Fibroblast of lung (primary cell): Measurements from ENCODE around the gene MAOA. TPM values are rescaled to one million over a fixed set of nuclear protein-coding genes. Genes with fewer than 3 reads are reported as not detected.
"Not testable (repeated sequence)": the region's sequence is repeated elsewhere in the genome, so short reads cannot be mapped to it uniquely, and the experiment has no call there.

ENCODE experiments used
- DNase-seq, 2 donors: peaks; one replicate each; pipeline versions ENCODE4 v3.0.0 to v3.0.0-alpha.2; 2010; ENCODE audit warnings: low read depth in 2 of 2
- H2AFZ ChIP-seq: 2 replicates; pipeline ENCODE4 v1.5.1; 2012; ENCODE audit warnings: low read length, control low read depth, inconsistent platforms
- H3K27ac ChIP-seq: 2 replicates; pipeline ENCODE4 v1.5.1; 2011; ENCODE audit warnings: low read length, control low read depth; ENCODE audit not compliant: insufficient read depth
- H3K27me3 ChIP-seq: 2 replicates; pipeline ENCODE4 v1.5.1; 2011; ENCODE audit warnings: mild to moderate bottlenecking, low read length; ENCODE audit not compliant: control insufficient read depth, insufficient read depth
- H3K36me3 ChIP-seq: 2 replicates; pipeline ENCODE4 v1.5.1; 2011; ENCODE audit warnings: low read length; ENCODE audit not compliant: control insufficient read depth, insufficient read depth
- H3K4me1 ChIP-seq: 2 replicates; pipeline ENCODE4 v1.5.1; 2011; ENCODE audit warnings: low read length; ENCODE audit not compliant: control insufficient read depth, insufficient read depth; ENCODE audit errors: extremely low read depth
- H3K4me2 ChIP-seq: 2 replicates; pipeline ENCODE4 v1.5.1; 2011; ENCODE audit warnings: low read length, control low read depth; ENCODE audit not compliant: insufficient read depth; ENCODE audit errors: extremely low read depth
- H3K4me3 ChIP-seq, 4 experiments: fragments of 200-600 bp in 1 of 4; sonication (generic) in 1 of 4; replicated peaks in 1 of 4; 2 replicates each; pipeline ENCODE4 v1.5.1; 2011 to 2016; ENCODE audit warnings: low read length in 4 of 4, low read depth in 3 of 4, mild to moderate bottlenecking in 3 of 4, control low read depth in 2 of 4, inconsistent platforms in 1 of 4, mixed read lengths in 1 of 4; ENCODE audit not compliant: insufficient read depth in 1 of 4; ENCODE audit errors: control extremely low read depth in 1 of 4
- H3K79me2 ChIP-seq: 2 replicates; pipeline ENCODE4 v1.5.1; 2012; ENCODE audit warnings: mild to moderate bottlenecking, low read length, inconsistent platforms; ENCODE audit not compliant: control insufficient read depth, insufficient read depth
- H3K9ac ChIP-seq: 2 replicates; pipeline ENCODE4 v1.5.1; 2011; ENCODE audit warnings: mild to moderate bottlenecking, low read length, control low read depth; ENCODE audit not compliant: insufficient read depth
- H3K9me3 ChIP-seq: 2 replicates; pipeline ENCODE4 v1.5.1; 2012; ENCODE audit warnings: low read depth, low read length; ENCODE audit not compliant: control insufficient read depth, insufficient read depth
- H4K20me1 ChIP-seq: 2 replicates; pipeline ENCODE4 v1.5.1; 2011; ENCODE audit warnings: low read length; ENCODE audit not compliant: control insufficient read depth, insufficient read depth; ENCODE audit errors: extremely low read depth
- EZH2 ChIP-seq: IDR thresholded peaks from 2 replicates; pipeline ENCODE4 v1.5.1; 2012; ENCODE audit warnings: low read length, control low read depth, mild to moderate bottlenecking; ENCODE audit errors: missing control alignments
- polyA plus RNA-seq, 2 donors: library from polyadenylated mRNA; depleted of rRNA in 1 of 2; stranded (reverse) in 1 of 2; unstranded in 1 of 2; fragments of >200 nt; gene quantifications; 2 replicates each; pipeline ENCODE4 v1.2.1, GENCODE V29; 2011 to 2012; ENCODE audit warnings: missing spikeins in 1 of 2
- total RNA-seq: library from RNA; depleted of rRNA; stranded (reverse); fragments of >200 nt; gene quantifications from 2 replicates; pipeline ENCODE4 v1.2.1, GENCODE V29; 2014
- TF ChIP-seq, protein P1 (sequence below), 2 donors: IDR thresholded peaks in 1 of 2; conservative IDR thresholded peaks in 1 of 2; 1 replicate in 1 of 2; 2 replicates in 1 of 2; pipeline ENCODE4 v1.5.1; 2011 to 2012; ENCODE audit warnings: low read length in 2 of 2, control low read depth in 1 of 2, inconsistent platforms in 1 of 2, low read depth in 1 of 2, mild to moderate bottlenecking in 1 of 2

The MAOA gene
- total and polyA plus RNA-seq, 2 donors (not counting 1 experiment from before 2014, with no cell fraction given), result 12.8 to 27.6 TPM

GRCh38 chrX:43618366-43619205 is 37.5 kb upstream of the MAOA start:
- DNase-seq, result no peak
- no peak overlapping the region for H3K27ac ChIP-seq
- no peaks in the 10 kb centered on the region for H3K36me3 ChIP-seq
- H3K79me2 ChIP-seq, result no peaks in the 10 kb centered on the region
- no peak for TF ChIP-seq EZH2
- TF ChIP-seq, protein P1, sequence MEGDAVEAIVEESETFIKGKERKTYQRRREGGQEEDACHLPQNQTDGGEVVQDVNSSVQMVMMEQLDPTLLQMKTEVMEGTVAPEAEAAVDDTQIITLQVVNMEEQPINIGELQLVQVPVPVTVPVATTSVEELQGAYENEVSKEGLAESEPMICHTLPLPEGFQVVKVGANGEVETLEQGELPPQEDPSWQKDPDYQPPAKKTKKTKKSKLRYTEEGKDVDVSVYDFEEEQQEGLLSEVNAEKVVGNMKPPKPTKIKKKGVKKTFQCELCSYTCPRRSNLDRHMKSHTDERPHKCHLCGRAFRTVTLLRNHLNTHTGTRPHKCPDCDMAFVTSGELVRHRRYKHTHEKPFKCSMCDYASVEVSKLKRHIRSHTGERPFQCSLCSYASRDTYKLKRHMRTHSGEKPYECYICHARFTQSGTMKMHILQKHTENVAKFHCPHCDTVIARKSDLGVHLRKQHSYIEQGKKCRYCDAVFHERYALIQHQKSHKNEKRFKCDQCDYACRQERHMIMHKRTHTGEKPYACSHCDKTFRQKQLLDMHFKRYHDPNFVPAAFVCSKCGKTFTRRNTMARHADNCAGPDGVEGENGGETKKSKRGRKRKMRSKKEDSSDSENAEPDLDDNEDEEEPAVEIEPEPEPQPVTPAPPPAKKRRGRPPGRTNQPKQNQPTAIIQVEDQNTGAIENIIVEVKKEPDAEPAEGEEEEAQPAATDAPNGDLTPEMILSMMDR (conservative IDR thresholded peaks at IDR 0.05 in 1 of 2, IDR thresholded peaks at IDR 0.05 in 1 of 2; ENCODE audit: low read depth in 1 of 2, low read length in 2 of 2), result no peak
- no peaks in the 10 kb centered on the region for H3K4me1 ChIP-seq
- no peak overlapping the region for H3K9ac ChIP-seq
- no peak overlapping the region for H2AFZ ChIP-seq
- no peak overlapping the region for H3K4me2 ChIP-seq
- no peaks in the 10 kb centered on the region for H3K9me3 ChIP-seq
- no peaks in the 10 kb centered on the region for H4K20me1 ChIP-seq
- H3K27me3 ChIP-seq, result no peaks in the 10 kb centered on the region
- no peak overlapping the region for H3K4me3 ChIP-seq

- not testable (repeated sequence) for H3K9ac ChIP-seq, H3K4me3 ChIP-seq, DNase-seq, H3K4me1 ChIP-seq, H3K9me3 ChIP-seq, H3K79me2 ChIP-seq, H3K36me3 ChIP-seq, H3K27ac ChIP-seq, H4K20me1 ChIP-seq, H3K4me2 ChIP-seq, H3K27me3 ChIP-seq, H2AFZ ChIP-seq
Measured at GRCh38 chrX:43619861-43620260, 36.2 kb upstream of the MAOA start.

DNA sequence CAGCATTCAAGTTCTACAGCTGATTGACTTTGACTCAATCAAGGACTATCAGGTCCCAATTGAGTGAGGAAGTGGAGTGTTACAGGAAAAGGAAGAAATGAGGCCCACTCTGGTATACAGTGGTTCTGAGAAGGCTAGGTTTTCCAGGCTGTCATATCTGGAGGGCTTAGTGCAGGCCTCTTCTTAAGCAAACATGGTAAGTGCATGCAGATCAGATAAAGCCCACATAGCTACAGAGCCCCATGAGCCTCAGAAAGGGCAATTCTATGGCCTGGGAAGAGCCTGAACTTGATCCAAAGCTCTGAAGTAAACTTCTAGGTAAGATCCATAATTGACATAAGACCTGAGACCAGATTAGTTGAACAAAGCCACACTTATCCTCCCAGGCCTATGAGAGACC is 29.0 kb upstream of the MAOA start:
- no peak for TF ChIP-seq EZH2
- TF ChIP-seq, protein P1 (conservative IDR thresholded peaks at IDR 0.05 in 1 of 2, IDR thresholded peaks at IDR 0.05 in 1 of 2; ENCODE audit: low read depth in 1 of 2, low read length in 2 of 2), result no peak
- no peaks in the 10 kb centered on the region for H3K4me1 ChIP-seq

More for the DNA sequence above, 29.0 kb upstream of the MAOA start:
- DNase-seq, result no peak
- Histone ChIP-seq H3K27me3 (no peaks in the 10 kb centered on the region), H3K27ac (no peak overlapping the region), H3K79me2 (no peaks in the 10 kb centered on the region), H3K9me3 (no peaks in the 10 kb centered on the region), H3K36me3 (no peaks in the 10 kb centered on the region), H2AFZ (no peak overlapping the region), H3K4me2 (no peak overlapping the region), H4K20me1 (no peaks in the 10 kb centered on the region), H3K4me3 (no peak overlapping the region), H3K9ac (no peak overlapping the region)
